Gastroesophageal sphincter (tissue), 4 donors: Measurements from ENCODE around the gene GRID1. TPM values are rescaled to one million over a fixed set of nuclear protein-coding genes. Genes with fewer than 3 reads are reported as not detected.
"Not testable (repeated sequence)": the region's sequence is repeated elsewhere in the genome, so short reads cannot be mapped to it uniquely, and the experiment has no call there.

Experiments
- ATAC-seq: fragments of 150-250 bp; one replicate; pipeline ENCODE4 v1.9.1; 2016; ENCODE audit warnings: mild to moderate bottlenecking, moderate library complexity
- H3K27ac ChIP-seq, 4 donors: fragments of 200-600 bp; sonication (generic) in 3 of 4; 1 replicate in 3 of 4; 2 replicates in 1 of 4; pipeline ENCODE4 v1.5.1; 2016 to 2019
- H3K27me3 ChIP-seq: fragments of 200-600 bp; sonication (generic); one replicate; pipeline ENCODE4 v1.5.1; 2019
- H3K36me3 ChIP-seq, 2 donors: fragments of 200-600 bp; sonication (generic); one replicate each; pipeline ENCODE4 v1.5.1; 2019; ENCODE audit warnings: control low read depth in 1 of 2
- H3K4me1 ChIP-seq, 3 donors: fragments of 200-600 bp; sonication (generic); 1 replicate in 2 of 3; 2 replicates in 1 of 3; pipeline ENCODE4 v1.5.1; 2016 to 2019; ENCODE audit warnings: control low read depth in 2 of 3
- H3K4me3 ChIP-seq, 2 donors: fragments of 200-600 bp; sonication (generic); one replicate each; pipeline ENCODE4 v1.5.1; 2019; ENCODE audit warnings: mild to moderate bottlenecking in 1 of 2, moderate library complexity in 1 of 2
- H3K9me3 ChIP-seq, 3 donors: fragments of 200-600 bp; sonication (generic); one replicate each; pipeline ENCODE4 v1.5.1; 2017 to 2019; ENCODE audit warnings: control low read depth in 2 of 3
- CTCF ChIP-seq, 4 experiments: fragments of 200-600 bp in 2 of 4; fragments of 450-650 bp in 2 of 4; sonication (generic) in 1 of 4; IDR thresholded peaks; one replicate each; pipeline ENCODE4 v1.5.1; 2017 to 2019; ENCODE audit warnings: antibody characterized with exemption in 4 of 4, mild to moderate bottlenecking in 2 of 4, moderate library complexity in 2 of 4
- EP300 ChIP-seq: sonication (generic); formaldehyde crosslinking; IDR thresholded peaks from one replicate; pipeline ENCODE4 v1.6.1; 2017; ENCODE audit warnings: antibody characterized with exemption, mild to moderate bottlenecking
- POLR2A ChIP-seq, 2 donors: fragments of 450-650 bp; IDR thresholded peaks; one replicate each; pipeline ENCODE4 v1.6.1; 2017; ENCODE audit warnings: antibody characterized with exemption in 2 of 2, mild to moderate bottlenecking in 2 of 2, moderate library complexity in 1 of 2
- POLR2AphosphoS5 ChIP-seq: sonication (generic); formaldehyde crosslinking; IDR thresholded peaks from one replicate; pipeline ENCODE4 v1.6.1; 2017; ENCODE audit warnings: antibody characterized with exemption
- WGBS, 2 donors: methylation state at CpG; one replicate each; pipeline ENCODE4 v1.1.5; 2018; ENCODE audit warnings: low coverage in 1 of 2; 5-methylcytosine and 5-hydroxymethylcytosine counted together
- total RNA-seq, 4 donors: library from RNA; depleted of rRNA; stranded (reverse); fragments of >200 nt; gene quantifications; one replicate each; pipeline ENCODE4 v1.1.0, GENCODE V29; 2016

The GRID1 gene
- total RNA-seq, 4 donors from 2014 or later: 1.2 to 2.7 (median 1.7) TPM

DNA sequence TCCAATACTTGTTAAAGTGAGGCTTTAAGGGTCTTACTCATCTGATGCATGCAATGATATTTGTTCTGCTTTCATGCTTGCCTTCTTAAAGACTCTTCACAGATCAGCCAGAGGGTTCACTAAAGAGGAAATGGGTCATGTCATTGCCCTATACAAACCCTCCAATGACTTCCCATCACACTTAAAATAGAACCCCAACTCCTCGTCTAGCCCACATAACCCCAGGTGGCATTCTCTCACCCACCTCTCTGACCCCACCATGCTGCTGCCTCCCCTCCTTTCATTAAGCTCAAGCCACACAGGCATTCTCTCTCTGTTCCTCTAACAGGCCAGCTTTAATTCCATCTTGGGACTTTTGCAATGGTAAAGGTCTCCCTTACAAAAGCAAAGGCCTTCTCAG, 253.6 kb downstream of the GRID1 start:
- Histone ChIP-seq H3K27me3 (peaks cover 7% of the 10 kb centered on the region), H3K9me3 (no peaks in the 10 kb centered on the region), H3K4me1 (no peaks in the 10 kb centered on the region), H3K27ac (no peak overlapping the region), H3K36me3 (no peaks in the 10 kb centered on the region), H3K4me3 (no peak overlapping the region)
- 50 to 57% methylated on average over 1 of the region's 1 CpG for WGBS, 2 donors
- TF ChIP-seq CTCF (IDR thresholded peaks at IDR 0.05) (no peak), POLR2AphosphoS5 (no peak), POLR2A (IDR thresholded peaks at IDR 0.05) (no peak)
- no peak for ATAC-seq

DNA sequence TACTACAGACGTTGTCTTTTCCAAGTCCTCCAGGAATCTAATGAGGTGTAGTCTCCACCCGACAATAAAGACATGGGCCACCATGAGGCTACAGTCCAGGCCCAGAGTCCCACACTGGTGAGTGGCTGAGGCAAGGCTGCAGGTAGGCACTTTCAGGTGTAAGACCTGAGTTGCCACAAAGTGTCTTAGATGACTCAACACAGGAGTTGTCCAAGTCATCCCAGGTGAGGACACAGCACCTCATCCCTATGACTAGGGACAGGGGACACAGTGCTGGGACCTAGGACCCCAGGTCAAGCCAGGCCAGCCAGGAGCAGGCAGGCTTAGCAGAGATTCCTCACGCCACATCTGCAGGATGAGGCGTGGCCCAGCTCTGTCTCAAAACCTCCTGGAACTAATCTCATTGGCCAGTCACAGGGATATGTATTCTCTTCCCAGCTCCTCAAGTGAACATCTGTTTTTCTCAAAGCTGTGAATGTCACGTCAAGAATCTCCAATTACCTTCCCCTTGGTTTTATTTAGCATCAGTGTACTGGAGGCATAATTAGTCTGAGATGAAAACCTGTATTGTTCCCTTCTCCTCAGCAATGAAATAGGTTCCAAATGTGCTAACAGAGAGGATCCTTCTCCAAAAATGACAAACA, 254.6 kb downstream of the GRID1 start:
- no peaks in the 10 kb centered on the region for H3K4me1 ChIP-seq
- H3K36me3 ChIP-seq: no peaks in the 10 kb centered on the region
- no peak overlapping the region for H3K4me3 ChIP-seq
- H3K27ac ChIP-seq: no peak overlapping the region
- WGBS, 2 donors: 0 to 40% methylated on average over 2 to 3 of the region's 5 CpGs
- H3K27me3 ChIP-seq: peaks cover 7% of the 10 kb centered on the region
- no peak for ATAC-seq
- no peaks in the 10 kb centered on the region for H3K9me3 ChIP-seq
- no peak for TF ChIP-seq CTCF (IDR thresholded peaks at IDR 0.05)
- TF ChIP-seq POLR2A (IDR thresholded peaks at IDR 0.05): no peak
- TF ChIP-seq EP300: no peak
- TF ChIP-seq POLR2AphosphoS5: no peak

- TF ChIP-seq EP300: no peak
- no peak overlapping the region for H3K27ac ChIP-seq
- ATAC-seq: no peak
- no peaks in the 10 kb centered on the region for H3K36me3 ChIP-seq
- no peaks in the 10 kb centered on the region for H3K9me3 ChIP-seq
- H3K4me3 ChIP-seq: no peak overlapping the region
- H3K4me1 ChIP-seq: no peaks in the 10 kb centered on the region
- 85 to 100% methylated on average over 1 to 4 of the region's 6 CpGs for WGBS, 2 donors
- H3K27me3 ChIP-seq: peaks cover 7% of the 10 kb centered on the region
Observed at GRCh38 chr10:86110156-86110786, 256.3 kb downstream of the GRID1 start.

GRCh38 chr10:86109421-86109820, 257.2 kb downstream of the GRID1 start:
- Histone ChIP-seq H3K27ac (no peak overlapping the region), H3K9me3 (no peaks in the 10 kb centered on the region), H3K36me3 (no peaks in the 10 kb centered on the region), H3K4me3 (no peak overlapping the region), H3K27me3 (peaks cover 5% of the 10 kb centered on the region), H3K4me1 (no peaks in the 10 kb centered on the region)
- WGBS, 2 donors: no CpG with 5 or more reads among the region's 1 CpG
- TF ChIP-seq POLR2AphosphoS5: no peak
- TF ChIP-seq CTCF (IDR thresholded peaks at IDR 0.05): no peak
- no peak for TF ChIP-seq POLR2A (IDR thresholded peaks at IDR 0.05)
- no peak for TF ChIP-seq EP300
- ATAC-seq: no peak

DNA sequence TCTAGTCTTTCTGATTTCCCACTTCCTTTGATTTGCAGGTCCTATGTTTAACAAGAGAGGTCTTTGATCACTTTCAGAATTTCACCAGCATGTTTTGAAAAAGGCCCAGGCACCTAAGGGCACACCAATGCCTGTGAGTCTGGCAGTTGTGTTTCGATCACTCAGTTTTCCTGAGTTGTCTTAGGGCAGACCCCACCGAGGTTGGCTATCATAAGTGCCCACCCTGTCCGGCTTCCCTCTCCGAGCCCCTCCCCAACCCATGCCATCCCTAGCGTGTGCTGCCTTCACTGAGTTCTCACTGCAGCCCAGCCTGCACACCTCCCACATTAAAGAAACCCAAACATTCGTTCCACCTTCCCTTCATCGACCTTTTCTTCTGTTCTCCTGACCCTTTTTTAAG, 257.9 kb downstream of the GRID1 start:
- Histone ChIP-seq H3K27ac (no peak overlapping the region), H3K36me3 (no peaks in the 10 kb centered on the region), H3K4me3 (no peak overlapping the region), H3K4me1 (no peaks in the 10 kb centered on the region), H3K9me3 (no peaks in the 10 kb centered on the region), H3K27me3 (no peaks in the 10 kb centered on the region)
- ATAC-seq: no peak
- TF ChIP-seq POLR2A (IDR thresholded peaks at IDR 0.05) (no peak), POLR2AphosphoS5 (no peak), EP300 (no peak), CTCF (IDR thresholded peaks at IDR 0.05) (no peak)
- WGBS, 2 donors: 50 to 59% methylated on average over 4 to 6 of the region's 7 CpGs

DNA sequence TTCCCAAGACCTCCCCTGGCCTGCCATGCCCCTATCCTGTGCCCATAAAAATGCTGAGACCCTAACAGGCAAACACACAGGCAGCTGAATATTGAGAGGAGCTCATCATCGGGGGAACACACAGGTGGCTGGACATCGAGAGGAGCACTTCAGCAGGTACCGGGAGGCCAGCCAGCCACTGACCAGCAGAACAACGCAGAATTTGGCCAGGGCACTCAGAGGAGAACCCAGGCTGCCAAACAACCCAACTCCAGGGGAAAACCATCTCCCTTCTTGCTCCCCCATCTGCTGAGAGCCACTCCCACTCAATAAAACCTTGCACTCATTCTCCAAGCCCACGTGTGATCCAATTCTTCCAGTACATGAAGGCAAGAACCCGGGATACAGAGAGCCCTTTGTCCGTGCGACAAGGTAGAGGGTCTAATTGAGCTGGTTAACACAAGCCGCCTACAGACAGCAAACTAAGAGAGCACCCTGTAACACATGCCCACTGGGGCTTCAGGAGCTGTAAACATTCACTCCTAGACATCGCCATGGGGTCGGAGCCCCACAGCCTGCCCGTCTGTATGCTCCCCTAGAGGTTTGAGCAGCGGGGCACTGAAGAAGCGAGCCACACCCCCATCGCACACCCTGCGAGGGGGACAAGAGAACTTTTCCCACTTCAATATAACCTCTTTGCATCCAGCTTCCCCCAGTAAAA, 258.8 kb downstream of the GRID1 start:
- H3K4me1 ChIP-seq, H3K36me3 ChIP-seq, H3K27ac ChIP-seq, H3K9me3 ChIP-seq, H3K27me3 ChIP-seq, ATAC-seq, H3K4me3 ChIP-seq: not testable (repeated sequence)
- WGBS, 2 donors: 60 to 86% methylated on average over 1 to 7 of the region's 16 CpGs
